Measurements from ENCODE around the gene NFAM1. TPM values are rescaled to one million over a fixed set of nuclear protein-coding genes. Genes with fewer than 3 reads are reported as not detected.

NFAM1 gene
- total RNA-seq, 4 donors from 2014 or later, result 0.70 to 3.1 (median 0.97) TPM

DNA sequence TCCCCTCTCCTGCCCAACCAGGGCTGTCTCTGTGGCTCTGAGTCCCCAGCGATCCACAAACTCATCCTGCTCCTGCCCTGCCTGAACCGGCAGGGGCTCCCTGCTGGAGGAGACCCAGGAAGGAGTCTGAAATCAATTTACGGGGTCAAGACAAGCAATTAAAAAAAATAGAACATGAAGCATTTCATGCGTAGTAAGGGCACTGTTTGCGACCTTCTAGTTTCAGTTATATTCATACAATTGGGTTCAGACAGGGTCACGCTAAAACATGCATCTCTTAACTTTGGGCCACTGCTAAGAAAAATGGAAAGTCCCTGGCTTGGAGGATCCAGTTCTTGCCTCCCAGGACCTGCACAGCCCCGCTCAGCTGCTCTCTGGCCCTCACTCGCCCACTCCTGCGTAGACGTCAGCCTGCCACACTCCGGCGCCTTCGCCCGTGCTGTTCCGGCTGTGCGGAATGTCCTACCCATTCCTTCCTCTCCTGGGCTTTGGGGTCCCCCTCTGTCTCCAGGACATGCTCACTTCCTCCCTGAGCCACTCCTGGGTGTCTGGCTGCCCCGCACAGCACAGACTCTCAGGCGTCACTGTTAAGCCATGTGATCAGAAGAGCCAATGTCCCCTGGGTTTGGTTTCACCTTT is 12.8 kb downstream of the NFAM1 start:
- 36% methylated on average over 18 of the region's 18 CpGs for WGBS
- Histone ChIP-seq H3K27me3 (no peaks in the 10 kb centered on the region), H3K9me3 (no peaks in the 10 kb centered on the region), H3K27ac (peak overlapping the region; percentile 31), H3K4me3 (no peak overlapping the region), H3K36me3 (no peaks in the 10 kb centered on the region), H3K4me1 (peaks cover 27% of the 10 kb centered on the region)
- no peak for TF ChIP-seq EP300 (IDR thresholded peaks at IDR 0.05)
- TF ChIP-seq POLR2A (IDR thresholded peaks at IDR 0.05), result no peak
- TF ChIP-seq POLR2AphosphoS5 (IDR thresholded peaks at IDR 0.05), result no peak
- TF ChIP-seq CTCF (IDR thresholded peaks at IDR 0.05), result no peak
- DNase-seq (ENCODE audit: low spot score in 2 of 2), result no peak

DNA sequence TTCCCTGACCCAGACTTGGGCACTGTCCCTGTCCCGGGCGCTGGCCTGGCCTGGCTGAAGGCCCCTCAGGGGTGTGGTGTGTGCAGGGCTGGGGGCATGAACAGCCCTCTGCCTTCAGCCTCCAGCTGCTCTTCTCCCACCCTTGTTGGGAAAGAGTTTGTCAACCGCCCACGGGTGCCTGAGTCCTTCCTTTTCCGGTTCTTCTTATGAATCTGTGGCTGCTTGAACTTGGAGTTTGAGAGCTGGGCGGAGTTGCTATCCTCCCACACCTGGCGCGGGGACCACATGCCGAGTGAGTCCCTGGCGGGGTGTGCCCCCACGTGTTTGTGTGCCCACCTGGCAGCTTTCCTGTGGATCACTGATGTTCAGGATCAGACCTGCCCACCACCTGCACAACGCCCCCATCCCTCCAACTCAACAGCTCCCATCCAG is 13.4 kb downstream of the NFAM1 start:
- H3K4me3 ChIP-seq, result no peak overlapping the region
- WGBS, result 46% methylated on average over 12 of the region's 12 CpGs
- H3K27me3 ChIP-seq, result no peaks in the 10 kb centered on the region
- no peaks in the 10 kb centered on the region for H3K9me3 ChIP-seq
- no peaks in the 10 kb centered on the region for H3K36me3 ChIP-seq
- TF ChIP-seq CTCF (IDR thresholded peaks at IDR 0.05), result no peak
- TF ChIP-seq POLR2A (IDR thresholded peaks at IDR 0.05), result no peak
- H3K27ac ChIP-seq, result peak overlapping the region; percentile 31
- peaks cover 27% of the 10 kb centered on the region for H3K4me1 ChIP-seq
- no peak for DNase-seq (ENCODE audit: low spot score in 2 of 2)

DNA sequence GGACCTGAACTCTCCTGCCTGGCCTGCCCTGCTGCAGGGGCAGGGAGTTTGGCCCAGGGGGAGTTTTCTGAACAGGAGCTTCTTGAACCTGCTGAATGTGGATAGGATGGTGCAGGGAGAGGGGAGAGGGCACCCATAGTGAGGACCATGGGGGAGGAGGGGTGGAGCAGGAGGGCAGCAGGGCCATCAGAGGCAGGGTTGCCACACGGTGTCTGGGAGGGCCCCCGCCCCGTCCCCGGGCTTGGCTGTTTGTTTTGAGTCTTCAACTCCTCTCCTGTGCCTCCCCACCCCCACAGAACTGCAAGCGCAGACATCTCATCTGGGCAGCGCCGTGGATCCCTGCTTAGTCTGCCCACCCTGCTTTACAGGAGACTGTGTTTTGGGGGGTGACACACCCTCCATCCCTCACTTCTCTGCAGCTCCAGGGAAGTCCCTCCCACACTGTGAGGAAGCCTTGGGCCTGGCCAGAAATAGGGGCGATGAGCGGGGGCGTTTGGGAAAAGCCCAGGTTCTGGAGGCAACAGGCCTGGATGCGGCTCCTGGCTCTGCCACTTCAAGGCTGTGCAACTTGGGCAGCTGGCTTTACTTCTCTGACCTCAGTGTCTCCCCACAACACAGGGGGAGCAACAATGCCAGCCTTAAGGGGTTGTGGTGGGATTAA is 14.4 kb downstream of the NFAM1 start:
- WGBS, result 66% methylated on average over 10 of the region's 11 CpGs
- H3K36me3 ChIP-seq, result no peaks in the 10 kb centered on the region
- TF ChIP-seq CTCF (IDR thresholded peaks at IDR 0.05), result no peak
- no peak overlapping the region for H3K27ac ChIP-seq
- H3K9me3 ChIP-seq, result no peaks in the 10 kb centered on the region
- H3K27me3 ChIP-seq, result no peaks in the 10 kb centered on the region
- H3K4me1 ChIP-seq, result peaks cover 31% of the 10 kb centered on the region
- no peak overlapping the region for H3K4me3 ChIP-seq
- DNase-seq (ENCODE audit: low spot score in 2 of 2), result no peak

- Histone ChIP-seq H3K4me3 (no peak overlapping the region), H3K9me3 (no peaks in the 10 kb centered on the region), H3K4me1 (peaks cover 34% of the 10 kb centered on the region), H3K27ac (no peak overlapping the region), H3K36me3 (no peaks in the 10 kb centered on the region), H3K27me3 (no peaks in the 10 kb centered on the region)
- TF ChIP-seq CTCF (IDR thresholded peaks at IDR 0.05), result no peak
- no peak for TF ChIP-seq EP300 (IDR thresholded peaks at IDR 0.05)
- TF ChIP-seq POLR2A (IDR thresholded peaks at IDR 0.05), result no peak
- no peak for TF ChIP-seq POLR2AphosphoS5 (IDR thresholded peaks at IDR 0.05)
- no peak for DNase-seq (ENCODE audit: low spot score in 2 of 2)
- WGBS, result 92% methylated on average over 8 of the region's 18 CpGs
Measured at GRCh38 chr22:42416671-42417230, 15.5 kb downstream of the NFAM1 start.

- H3K36me3 ChIP-seq, result no peaks in the 10 kb centered on the region
- 85% methylated on average over 17 of the region's 17 CpGs for WGBS
- no peaks in the 10 kb centered on the region for H3K27me3 ChIP-seq
- no peak overlapping the region for H3K4me3 ChIP-seq
- H3K4me1 ChIP-seq, result peaks cover 39% of the 10 kb centered on the region
- no peaks in the 10 kb centered on the region for H3K9me3 ChIP-seq
- TF ChIP-seq POLR2AphosphoS5 (IDR thresholded peaks at IDR 0.05) (no peak), EP300 (IDR thresholded peaks at IDR 0.05) (no peak), CTCF (IDR thresholded peaks at IDR 0.05) (no peak), POLR2A (IDR thresholded peaks at IDR 0.05) (no peak)
- DNase-seq (ENCODE audit: low spot score in 2 of 2), result no peak
- H3K27ac ChIP-seq, result no peak overlapping the region
Measured at GRCh38 chr22:42414565-42415303, 17.5 kb downstream of the NFAM1 start.
